ENCODE results near the gene KLRC1.
"Not testable (repeated sequence)": the region's sequence is repeated elsewhere in the genome, so short reads cannot be mapped to it uniquely, and the experiment has no call there.

KLRC1 gene

DNA sequence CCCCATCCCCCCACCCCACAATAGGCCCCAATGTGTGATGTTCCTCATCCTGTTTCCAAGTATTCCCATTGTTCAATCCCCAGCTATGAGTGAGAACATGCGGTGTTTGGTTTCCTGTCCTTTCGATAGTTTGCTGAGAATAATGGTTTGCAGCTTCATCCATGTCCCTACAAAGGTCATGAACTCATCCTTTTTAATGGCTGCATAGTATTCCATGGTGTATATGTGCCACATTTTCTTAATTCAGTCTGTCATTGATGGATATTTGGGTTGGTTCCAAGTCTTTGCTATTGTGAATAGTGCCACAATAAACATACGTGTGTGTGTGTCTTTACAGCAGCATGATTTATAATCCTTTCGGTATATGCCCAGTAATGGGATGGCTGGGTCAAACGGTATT lies 19.6 kb upstream of the KLRC1 start:
- DNase-seq; H3K9me3 ChIP-seq (ENCODE audit: control extremely low read depth in 1 of 5, control insufficient read depth in 4 of 5, insufficient read depth in 2 of 5, low read depth in 1 of 5, low read length in 4 of 5); H3K27me3 ChIP-seq (replicated peaks in 2 of 5; ENCODE audit: control insufficient read depth in 4 of 5, insufficient read depth in 5 of 5, low read length in 4 of 5); H3K4me3 ChIP-seq (ENCODE audit: control insufficient read depth in 1 of 7, extremely low read depth in 1 of 7, insufficient read depth in 4 of 7, low read depth in 2 of 7, low read length in 6 of 7); CTCF ChIA-PET; H3K27ac ChIP-seq (ENCODE audit: insufficient read depth in 1 of 2, low read depth in 1 of 2, low read length in 2 of 2, poor library complexity in 1 of 2, severe bottlenecking in 2 of 2); POLR2A ChIA-PET; H3K4me1 ChIP-seq (ENCODE audit: control extremely low read depth in 1 of 4, control insufficient read depth in 4 of 4, insufficient read depth in 4 of 4, low read length in 3 of 4); H3K36me3 ChIP-seq (ENCODE audit: control insufficient read depth in 4 of 4, insufficient read depth in 4 of 4, low read length in 3 of 4): not testable (repeated sequence)
- 98% methylated on average over 5 of the region's 5 CpGs for WGBS (ENCODE audit: insufficient coverage)

- peaks cover 0 to 14% (median 0%) of the 10 kb centered on the region in 5 experiments for H3K27me3 ChIP-seq (replicated peaks in 2 of 5; ENCODE audit: control insufficient read depth in 4 of 5, insufficient read depth in 5 of 5, low read length in 4 of 5)
- ChIA-PET CTCF (no interaction called here), POLR2A (no interaction called here)
- no peak for DNase-seq
- no peak overlapping the region for H3K4me3 ChIP-seq (ENCODE audit: control insufficient read depth in 1 of 7, extremely low read depth in 1 of 7, insufficient read depth in 4 of 7, low read depth in 2 of 7, low read length in 6 of 7)
- no peaks in the 10 kb centered on the region for H3K4me1 ChIP-seq (ENCODE audit: control extremely low read depth in 1 of 4, control insufficient read depth in 4 of 4, insufficient read depth in 4 of 4, low read length in 3 of 4)
- WGBS (ENCODE audit: insufficient coverage) = no CpG with 5 or more reads among the region's 1 CpG
- no peaks in the 10 kb centered on the region for H3K36me3 ChIP-seq (ENCODE audit: control insufficient read depth in 4 of 4, insufficient read depth in 4 of 4, low read length in 3 of 4)
- no peak overlapping the region for H3K27ac ChIP-seq (ENCODE audit: insufficient read depth in 1 of 2, low read depth in 1 of 2, low read length in 2 of 2, poor library complexity in 1 of 2, severe bottlenecking in 2 of 2)
- peaks cover 0 to 15% (median 0%) of the 10 kb centered on the region in 5 experiments for H3K9me3 ChIP-seq (ENCODE audit: control extremely low read depth in 1 of 5, control insufficient read depth in 4 of 5, insufficient read depth in 2 of 5, low read depth in 1 of 5, low read length in 4 of 5)
Measured at GRCh38 chr12:10469701-10470100, 16.5 kb upstream of the KLRC1 start.

GRCh38 chr12:10466311-10466710 lies 13.1 kb upstream of the KLRC1 start:
- WGBS (ENCODE audit: insufficient coverage) = 100% methylated on average over 4 of the region's 4 CpGs
- peaks cover 0 to 14% (median 0%) of the 10 kb centered on the region in 5 experiments for H3K27me3 ChIP-seq (replicated peaks in 2 of 5; ENCODE audit: control insufficient read depth in 4 of 5, insufficient read depth in 5 of 5, low read length in 4 of 5)
- CTCF ChIA-PET = no interaction called here

GRCh38 chr12:10457760-10458159 lies 4.6 kb upstream of the KLRC1 start:
- ChIA-PET POLR2A (no interaction called here), CTCF (no interaction called here)
- Histone ChIP-seq H3K4me1 (ENCODE audit: control extremely low read depth in 1 of 4, control insufficient read depth in 4 of 4, insufficient read depth in 4 of 4, low read length in 3 of 4) (no peaks in the 10 kb centered on the region), H3K4me3 (ENCODE audit: control insufficient read depth in 1 of 7, extremely low read depth in 1 of 7, insufficient read depth in 4 of 7, low read depth in 2 of 7, low read length in 6 of 7) (no peak overlapping the region), H3K9me3 (ENCODE audit: control extremely low read depth in 1 of 5, control insufficient read depth in 4 of 5, insufficient read depth in 2 of 5, low read depth in 1 of 5, low read length in 4 of 5) (peaks cover 2 to 43% (median 7%) of the 10 kb centered on the region in 5 experiments), H3K27ac (ENCODE audit: insufficient read depth in 1 of 2, low read depth in 1 of 2, low read length in 2 of 2, poor library complexity in 1 of 2, severe bottlenecking in 2 of 2) (no peak overlapping the region), H3K27me3 (replicated peaks in 2 of 5; ENCODE audit: control insufficient read depth in 4 of 5, insufficient read depth in 5 of 5, low read length in 4 of 5) (peaks cover 0 to 1% (median 0%) of the 10 kb centered on the region in 5 experiments), H3K36me3 (ENCODE audit: control insufficient read depth in 4 of 4, insufficient read depth in 4 of 4, low read length in 3 of 4) (no peaks in the 10 kb centered on the region)
- DNase-seq = no peak
- WGBS (ENCODE audit: insufficient coverage) = 93% methylated on average over 3 of the region's 3 CpGs

More at GRCh38 chr12:10466311-10466710, 13.1 kb upstream of the KLRC1 start:
- no peak overlapping the region for H3K27ac ChIP-seq (ENCODE audit: insufficient read depth in 1 of 2, low read depth in 1 of 2, low read length in 2 of 2, poor library complexity in 1 of 2, severe bottlenecking in 2 of 2)
- no peak overlapping the region for H3K4me3 ChIP-seq (ENCODE audit: control insufficient read depth in 1 of 7, extremely low read depth in 1 of 7, insufficient read depth in 4 of 7, low read depth in 2 of 7, low read length in 6 of 7)
- no peak for DNase-seq
- peaks cover 0 to 21% (median 0%) of the 10 kb centered on the region in 5 experiments for H3K9me3 ChIP-seq (ENCODE audit: control extremely low read depth in 1 of 5, control insufficient read depth in 4 of 5, insufficient read depth in 2 of 5, low read depth in 1 of 5, low read length in 4 of 5)
- POLR2A ChIA-PET = no interaction called here
- no peaks in the 10 kb centered on the region for H3K36me3 ChIP-seq (ENCODE audit: control insufficient read depth in 4 of 4, insufficient read depth in 4 of 4, low read length in 3 of 4)
- no peaks in the 10 kb centered on the region for H3K4me1 ChIP-seq (ENCODE audit: control extremely low read depth in 1 of 4, control insufficient read depth in 4 of 4, insufficient read depth in 4 of 4, low read length in 3 of 4)

- Histone ChIP-seq H3K4me1 (ENCODE audit: control extremely low read depth in 1 of 4, control insufficient read depth in 4 of 4, insufficient read depth in 4 of 4, low read length in 3 of 4) (no peaks in the 10 kb centered on the region), H3K9me3 (ENCODE audit: control extremely low read depth in 1 of 5, control insufficient read depth in 4 of 5, insufficient read depth in 2 of 5, low read depth in 1 of 5, low read length in 4 of 5) (peaks cover 2 to 40% (median 7%) of the 10 kb centered on the region in 5 experiments), H3K27ac (ENCODE audit: insufficient read depth in 1 of 2, low read depth in 1 of 2, low read length in 2 of 2, poor library complexity in 1 of 2, severe bottlenecking in 2 of 2) (no peak overlapping the region), H3K27me3 (replicated peaks in 2 of 5; ENCODE audit: control insufficient read depth in 4 of 5, insufficient read depth in 5 of 5, low read length in 4 of 5) (peaks cover 0 to 1% (median 0%) of the 10 kb centered on the region in 5 experiments), H3K36me3 (ENCODE audit: control insufficient read depth in 4 of 4, insufficient read depth in 4 of 4, low read length in 3 of 4) (no peaks in the 10 kb centered on the region), H3K4me3 (ENCODE audit: control insufficient read depth in 1 of 7, extremely low read depth in 1 of 7, insufficient read depth in 4 of 7, low read depth in 2 of 7, low read length in 6 of 7) (no peak overlapping the region)
- DNase-seq = no peak
- POLR2A ChIA-PET = no interaction called here
- WGBS (ENCODE audit: insufficient coverage) = 100% methylated on average over 1 of the region's 2 CpGs
- CTCF ChIA-PET = no interaction called here
Measured at GRCh38 chr12:10456856-10457255, 3.7 kb upstream of the KLRC1 start.

DNA sequence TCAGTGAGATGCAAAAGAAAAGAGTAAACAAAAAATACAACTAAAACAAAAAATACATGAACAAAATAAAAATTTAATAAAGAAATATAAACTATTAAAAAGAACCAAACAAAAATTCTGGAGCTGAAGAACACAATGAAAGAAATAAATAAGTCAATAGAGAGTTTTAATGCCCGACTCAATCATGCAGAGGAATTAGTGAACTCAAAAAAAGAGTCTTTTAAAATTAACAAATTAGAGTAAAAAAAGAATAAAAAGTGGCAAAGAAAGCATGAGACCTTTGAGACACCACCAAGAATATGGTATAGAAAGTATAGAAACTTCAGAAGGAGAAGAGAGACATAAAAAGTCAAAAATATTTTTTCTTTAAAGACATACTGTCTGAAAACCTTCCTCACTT lies 2.6 kb upstream of the KLRC1 start:
- WGBS (ENCODE audit: insufficient coverage) = 100% methylated on average over 1 of the region's 1 CpG
- ChIA-PET POLR2A (no interaction called here), CTCF (no interaction called here)
- no peak for DNase-seq
- Histone ChIP-seq H3K36me3 (ENCODE audit: control insufficient read depth in 4 of 4, insufficient read depth in 4 of 4, low read length in 3 of 4) (no peaks in the 10 kb centered on the region), H3K27ac (ENCODE audit: insufficient read depth in 1 of 2, low read depth in 1 of 2, low read length in 2 of 2, poor library complexity in 1 of 2, severe bottlenecking in 2 of 2) (no peak overlapping the region), H3K4me3 (ENCODE audit: control insufficient read depth in 1 of 7, extremely low read depth in 1 of 7, insufficient read depth in 4 of 7, low read depth in 2 of 7, low read length in 6 of 7) (no peak overlapping the region), H3K27me3 (replicated peaks in 2 of 5; ENCODE audit: control insufficient read depth in 4 of 5, insufficient read depth in 5 of 5, low read length in 4 of 5) (peaks cover 0 to 1% (median 0%) of the 10 kb centered on the region in 5 experiments), H3K4me1 (ENCODE audit: control extremely low read depth in 1 of 4, control insufficient read depth in 4 of 4, insufficient read depth in 4 of 4, low read length in 3 of 4) (no peaks in the 10 kb centered on the region), H3K9me3 (ENCODE audit: control extremely low read depth in 1 of 5, control insufficient read depth in 4 of 5, insufficient read depth in 2 of 5, low read depth in 1 of 5, low read length in 4 of 5) (peaks cover 2 to 37% (median 7%) of the 10 kb centered on the region in 5 experiments)

GRCh38 chr12:10454531-10454930 lies 1.4 kb upstream of the KLRC1 start:
- Histone ChIP-seq H3K4me3 (ENCODE audit: control insufficient read depth in 1 of 7, extremely low read depth in 1 of 7, insufficient read depth in 4 of 7, low read depth in 2 of 7, low read length in 6 of 7) (no peak overlapping the region), H3K4me1 (ENCODE audit: control extremely low read depth in 1 of 4, control insufficient read depth in 4 of 4, insufficient read depth in 4 of 4, low read length in 3 of 4) (no peaks in the 10 kb centered on the region), H3K27ac (ENCODE audit: insufficient read depth in 1 of 2, low read depth in 1 of 2, low read length in 2 of 2, poor library complexity in 1 of 2, severe bottlenecking in 2 of 2) (no peak overlapping the region), H3K9me3 (ENCODE audit: control extremely low read depth in 1 of 5, control insufficient read depth in 4 of 5, insufficient read depth in 2 of 5, low read depth in 1 of 5, low read length in 4 of 5) (peaks cover 2 to 29% (median 7%) of the 10 kb centered on the region in 5 experiments), H3K36me3 (ENCODE audit: control insufficient read depth in 4 of 4, insufficient read depth in 4 of 4, low read length in 3 of 4) (no peaks in the 10 kb centered on the region), H3K27me3 (replicated peaks in 2 of 5; ENCODE audit: control insufficient read depth in 4 of 5, insufficient read depth in 5 of 5, low read length in 4 of 5) (peaks cover 0 to 6% (median 0%) of the 10 kb centered on the region in 5 experiments)
- CTCF ChIA-PET = no interaction called here
- no peak for DNase-seq
- 100% methylated on average over 1 of the region's 1 CpG for WGBS (ENCODE audit: insufficient coverage)
- POLR2A ChIA-PET = no interaction called here

Data from common myeloid progenitor, CD34-positive (primary cell).